22Rv1 (cell line): Measurements from ENCODE around the gene LRRC7.

Experiments used
- ZFX ChIP-seq: fragments of 450-650 bp; IDR thresholded peaks from 2 replicates; pipeline ENCODE4 v1.6.1; 2017; ENCODE audit warnings: antibody characterized with exemption, borderline replicate concordance
- TF ChIP-seq, protein P1 (sequence below): fragments of 450-650 bp; IDR thresholded peaks from 2 replicates; pipeline ENCODE4 v1.5.1; 2017; ENCODE audit warnings: mild to moderate bottlenecking

DNA sequence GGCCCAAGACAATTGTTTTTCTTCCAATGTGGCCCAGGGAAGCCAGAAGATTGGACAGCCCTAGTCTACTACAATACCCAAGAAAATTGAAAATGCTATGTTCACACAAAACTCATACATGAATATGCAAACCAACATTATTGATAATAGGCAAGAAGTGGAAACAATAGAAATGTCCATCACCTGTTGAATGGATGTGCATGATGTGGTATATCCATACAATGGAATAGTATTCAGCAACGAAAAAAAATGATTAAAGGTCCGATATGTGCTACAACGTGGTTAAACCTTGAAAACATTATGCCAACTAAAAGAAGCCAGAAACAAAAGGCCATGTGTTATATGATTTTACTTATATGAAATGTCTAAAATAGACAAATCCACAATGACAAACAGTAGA lies 375.3 kb downstream of the LRRC7 start:
- TF ChIP-seq, protein P1, sequence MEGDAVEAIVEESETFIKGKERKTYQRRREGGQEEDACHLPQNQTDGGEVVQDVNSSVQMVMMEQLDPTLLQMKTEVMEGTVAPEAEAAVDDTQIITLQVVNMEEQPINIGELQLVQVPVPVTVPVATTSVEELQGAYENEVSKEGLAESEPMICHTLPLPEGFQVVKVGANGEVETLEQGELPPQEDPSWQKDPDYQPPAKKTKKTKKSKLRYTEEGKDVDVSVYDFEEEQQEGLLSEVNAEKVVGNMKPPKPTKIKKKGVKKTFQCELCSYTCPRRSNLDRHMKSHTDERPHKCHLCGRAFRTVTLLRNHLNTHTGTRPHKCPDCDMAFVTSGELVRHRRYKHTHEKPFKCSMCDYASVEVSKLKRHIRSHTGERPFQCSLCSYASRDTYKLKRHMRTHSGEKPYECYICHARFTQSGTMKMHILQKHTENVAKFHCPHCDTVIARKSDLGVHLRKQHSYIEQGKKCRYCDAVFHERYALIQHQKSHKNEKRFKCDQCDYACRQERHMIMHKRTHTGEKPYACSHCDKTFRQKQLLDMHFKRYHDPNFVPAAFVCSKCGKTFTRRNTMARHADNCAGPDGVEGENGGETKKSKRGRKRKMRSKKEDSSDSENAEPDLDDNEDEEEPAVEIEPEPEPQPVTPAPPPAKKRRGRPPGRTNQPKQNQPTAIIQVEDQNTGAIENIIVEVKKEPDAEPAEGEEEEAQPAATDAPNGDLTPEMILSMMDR, result no peak
- no peak for TF ChIP-seq ZFX
